Measurements from ENCODE around the gene ERH.

DNA sequence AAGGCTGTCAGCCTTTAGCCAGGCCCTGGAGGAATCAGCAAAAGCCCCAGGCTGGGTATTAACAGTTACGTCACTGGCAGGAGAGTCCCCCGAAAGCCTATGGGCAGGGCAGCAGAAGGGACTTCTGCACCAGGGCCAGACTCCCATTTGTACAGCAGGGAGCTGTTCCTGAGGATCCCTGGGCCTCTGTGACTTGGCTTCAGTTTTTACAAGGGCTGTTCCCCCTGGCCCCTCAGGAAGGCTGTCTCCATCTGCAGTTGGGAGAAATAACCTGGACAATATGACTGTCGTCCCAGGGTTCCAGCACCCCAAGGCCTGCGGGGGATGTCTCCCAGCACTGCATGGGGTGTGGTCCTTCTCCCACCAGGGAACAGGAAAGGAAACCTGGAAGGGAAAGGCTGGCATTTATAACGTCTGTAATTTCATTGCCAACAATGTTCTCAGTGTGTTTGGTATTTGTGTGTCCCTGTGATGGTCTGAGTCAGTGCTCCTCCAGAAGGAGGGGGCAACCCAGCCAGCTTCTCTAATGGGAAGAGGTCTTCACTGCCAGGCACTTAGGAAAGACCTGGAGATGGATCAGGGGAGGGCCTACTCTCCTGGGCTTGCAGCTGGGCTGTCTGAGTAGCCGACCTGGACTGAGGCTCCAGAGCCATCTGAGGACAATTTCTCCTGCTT, 42.4 kb downstream of the ERH start:
- TF ChIP-seq, protein P1, sequence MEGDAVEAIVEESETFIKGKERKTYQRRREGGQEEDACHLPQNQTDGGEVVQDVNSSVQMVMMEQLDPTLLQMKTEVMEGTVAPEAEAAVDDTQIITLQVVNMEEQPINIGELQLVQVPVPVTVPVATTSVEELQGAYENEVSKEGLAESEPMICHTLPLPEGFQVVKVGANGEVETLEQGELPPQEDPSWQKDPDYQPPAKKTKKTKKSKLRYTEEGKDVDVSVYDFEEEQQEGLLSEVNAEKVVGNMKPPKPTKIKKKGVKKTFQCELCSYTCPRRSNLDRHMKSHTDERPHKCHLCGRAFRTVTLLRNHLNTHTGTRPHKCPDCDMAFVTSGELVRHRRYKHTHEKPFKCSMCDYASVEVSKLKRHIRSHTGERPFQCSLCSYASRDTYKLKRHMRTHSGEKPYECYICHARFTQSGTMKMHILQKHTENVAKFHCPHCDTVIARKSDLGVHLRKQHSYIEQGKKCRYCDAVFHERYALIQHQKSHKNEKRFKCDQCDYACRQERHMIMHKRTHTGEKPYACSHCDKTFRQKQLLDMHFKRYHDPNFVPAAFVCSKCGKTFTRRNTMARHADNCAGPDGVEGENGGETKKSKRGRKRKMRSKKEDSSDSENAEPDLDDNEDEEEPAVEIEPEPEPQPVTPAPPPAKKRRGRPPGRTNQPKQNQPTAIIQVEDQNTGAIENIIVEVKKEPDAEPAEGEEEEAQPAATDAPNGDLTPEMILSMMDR (IDR thresholded peaks at IDR 0.05): no peak
- TF ChIP-seq POLR2A (IDR thresholded peaks at IDR 0.05) (no peak), POLR2AphosphoS5 (IDR thresholded peaks at IDR 0.05) (peak in 1 of 3 donors; percentile 32)

Measured in breast epithelium (tissue), 3 donors.